ENCODE results near the gene LRP8. TPM values are rescaled to one million over a fixed set of nuclear protein-coding genes. Genes with fewer than 3 reads are reported as not detected.

Gene LRP8
- total and polyA plus RNA-seq, 9 of the 15 experiments (the other 6 are each of a cell fraction or from before 2014, with no cell fraction given): 7.1 to 56.1 (median 31.3) TPM

GRCh38 chr1:53220171-53220961 lies 107.5 kb downstream of the LRP8 start, which contains the start of gene CZIB (continued):
- peak; percentile 95 for TF ChIP-seq ETV1 (tag; conservative IDR thresholded peaks at IDR 0.05; ENCODE audit: low read depth)
- peak; percentile 75 for TF ChIP-seq SAP30 (IDR thresholded peaks at IDR 0.05; ENCODE audit: borderline replicate concordance, insufficient read depth, low read depth, low read length, poor library complexity, severe bottlenecking)
- TF ChIP-seq RFX1 (IDR thresholded peaks at IDR 0.05): no peak
- no peak for TF ChIP-seq NCOA6 (IDR thresholded peaks at IDR 0.05)
- no peak for TF ChIP-seq SMARCA5 (IDR thresholded peaks at IDR 0.05)
- TF ChIP-seq TEAD4 (IDR thresholded peaks at IDR 0.05; ENCODE audit: low read length): peak; percentile 55
- TF ChIP-seq TEAD4 (CRISPR knock-in tag; IDR thresholded peaks at IDR 0.05; ENCODE audit: borderline replicate concordance): no peak
- peak; percentile 96 for TF ChIP-seq EGR1 (conservative IDR thresholded peaks at IDR 0.05)
- no peak for TF ChIP-seq TGIF2 (CRISPR knock-in tag; IDR thresholded peaks at IDR 0.05)
- TF ChIP-seq ILK (tag; IDR thresholded peaks at IDR 0.05; ENCODE audit: borderline replicate concordance, low read depth): no peak
- TF ChIP-seq PHF8 (IDR thresholded peaks at IDR 0.05; ENCODE audit: borderline replicate concordance, low read length): peak; percentile 100
- no peak for TF ChIP-seq NFYB (IDR thresholded peaks at IDR 0.05; ENCODE audit: extremely low read depth, insufficient read length)
- peak; percentile 95 to 96 for TF ChIP-seq MAZ (CRISPR knock-in tag; conservative IDR thresholded peaks at IDR 0.05 in 1 of 2, IDR thresholded peaks at IDR 0.05 in 1 of 2)
- TF ChIP-seq SREBF2 (CRISPR knock-in tag; IDR thresholded peaks at IDR 0.05): no peak
- TF ChIP-seq ILF3 (IDR thresholded peaks at IDR 0.05; ENCODE audit: borderline replicate concordance): no peak
- no peak for TF ChIP-seq ZNF239 (CRISPR knock-in tag; IDR thresholded peaks at IDR 0.05)
- no peak for TF ChIP-seq GATA2 (CRISPR knock-in tag; IDR thresholded peaks at IDR 0.05)
- TF ChIP-seq NFIC (IDR thresholded peaks at IDR 0.05): peak; percentile 80
- TF ChIP-seq RBM14 (IDR thresholded peaks at IDR 0.05; ENCODE audit: borderline replicate concordance, insufficient read depth, low read depth, low read length): no peak
- TF ChIP-seq HEY1 (CRISPR knock-in tag; IDR thresholded peaks at IDR 0.05; ENCODE audit: borderline replicate concordance): no peak
- TF ChIP-seq ZNF785 (CRISPR knock-in tag; IDR thresholded peaks at IDR 0.05): no peak
- TF ChIP-seq PATZ1 (CRISPR knock-in tag; IDR thresholded peaks at IDR 0.05; ENCODE audit: borderline replicate concordance): no peak
- TF ChIP-seq ZNF780A (CRISPR knock-in tag; IDR thresholded peaks at IDR 0.05): no peak
- no peak; the same call in 1 of the 2 replicates for TF ChIP-seq MEF2D (tag; conservative IDR thresholded peaks at IDR 0.05; ENCODE audit: low read depth)
- TF ChIP-seq MAFK (IDR thresholded peaks at IDR 0.05; ENCODE audit: low read length): no peak
- no peak for TF ChIP-seq ZNF639 (CRISPR knock-in tag; conservative IDR thresholded peaks at IDR 0.05 in 1 of 2, IDR thresholded peaks at IDR 0.05 in 1 of 2)
- TF ChIP-seq PRMT5 (CRISPR knock-in tag; IDR thresholded peaks at IDR 0.05): no peak

Data from K562 (cell line).